Fibroblast of lung (primary cell): ENCODE measurements around the gene ANKH. TPM values are rescaled to one million over a fixed set of nuclear protein-coding genes. Genes with fewer than 3 reads are reported as not detected.

ENCODE experiments used
- DNase-seq, 2 donors: peaks; one replicate each; pipeline versions ENCODE4 v3.0.0 to v3.0.0-alpha.2; 2010; ENCODE audit warnings: low read depth in 2 of 2
- H2AFZ ChIP-seq: 2 replicates; pipeline ENCODE4 v1.5.1; 2012; ENCODE audit warnings: low read length, control low read depth, inconsistent platforms
- H3K27ac ChIP-seq: 2 replicates; pipeline ENCODE4 v1.5.1; 2011; ENCODE audit warnings: low read length, control low read depth; ENCODE audit not compliant: insufficient read depth
- H3K27me3 ChIP-seq: 2 replicates; pipeline ENCODE4 v1.5.1; 2011; ENCODE audit warnings: mild to moderate bottlenecking, low read length; ENCODE audit not compliant: control insufficient read depth, insufficient read depth
- H3K36me3 ChIP-seq: 2 replicates; pipeline ENCODE4 v1.5.1; 2011; ENCODE audit warnings: low read length; ENCODE audit not compliant: control insufficient read depth, insufficient read depth
- H3K4me1 ChIP-seq: 2 replicates; pipeline ENCODE4 v1.5.1; 2011; ENCODE audit warnings: low read length; ENCODE audit not compliant: control insufficient read depth, insufficient read depth; ENCODE audit errors: extremely low read depth
- H3K4me2 ChIP-seq: 2 replicates; pipeline ENCODE4 v1.5.1; 2011; ENCODE audit warnings: low read length, control low read depth; ENCODE audit not compliant: insufficient read depth; ENCODE audit errors: extremely low read depth
- H3K4me3 ChIP-seq, 4 experiments: fragments of 200-600 bp in 1 of 4; sonication (generic) in 1 of 4; replicated peaks in 1 of 4; 2 replicates each; pipeline ENCODE4 v1.5.1; 2011 to 2016; ENCODE audit warnings: low read length in 4 of 4, low read depth in 3 of 4, mild to moderate bottlenecking in 3 of 4, control low read depth in 2 of 4, inconsistent platforms in 1 of 4, mixed read lengths in 1 of 4; ENCODE audit not compliant: insufficient read depth in 1 of 4; ENCODE audit errors: control extremely low read depth in 1 of 4
- H3K79me2 ChIP-seq: 2 replicates; pipeline ENCODE4 v1.5.1; 2012; ENCODE audit warnings: mild to moderate bottlenecking, low read length, inconsistent platforms; ENCODE audit not compliant: control insufficient read depth, insufficient read depth
- H3K9ac ChIP-seq: 2 replicates; pipeline ENCODE4 v1.5.1; 2011; ENCODE audit warnings: mild to moderate bottlenecking, low read length, control low read depth; ENCODE audit not compliant: insufficient read depth
- H3K9me3 ChIP-seq: 2 replicates; pipeline ENCODE4 v1.5.1; 2012; ENCODE audit warnings: low read depth, low read length; ENCODE audit not compliant: control insufficient read depth, insufficient read depth
- H4K20me1 ChIP-seq: 2 replicates; pipeline ENCODE4 v1.5.1; 2011; ENCODE audit warnings: low read length; ENCODE audit not compliant: control insufficient read depth, insufficient read depth; ENCODE audit errors: extremely low read depth
- EZH2 ChIP-seq: IDR thresholded peaks from 2 replicates; pipeline ENCODE4 v1.5.1; 2012; ENCODE audit warnings: low read length, control low read depth, mild to moderate bottlenecking; ENCODE audit errors: missing control alignments
- polyA plus RNA-seq, 2 donors: library from polyadenylated mRNA; depleted of rRNA in 1 of 2; stranded (reverse) in 1 of 2; unstranded in 1 of 2; fragments of >200 nt; gene quantifications; 2 replicates each; pipeline ENCODE4 v1.2.1, GENCODE V29; 2011 to 2012; ENCODE audit warnings: missing spikeins in 1 of 2
- total RNA-seq: library from RNA; depleted of rRNA; stranded (reverse); fragments of >200 nt; gene quantifications from 2 replicates; pipeline ENCODE4 v1.2.1, GENCODE V29; 2014
- TF ChIP-seq, protein P1 (sequence below), 2 donors: IDR thresholded peaks in 1 of 2; conservative IDR thresholded peaks in 1 of 2; 1 replicate in 1 of 2; 2 replicates in 1 of 2; pipeline ENCODE4 v1.5.1; 2011 to 2012; ENCODE audit warnings: low read length in 2 of 2, control low read depth in 1 of 2, inconsistent platforms in 1 of 2, low read depth in 1 of 2, mild to moderate bottlenecking in 1 of 2

ANKH gene
- total and polyA plus RNA-seq, 2 donors (not counting 1 experiment from before 2014, with no cell fraction given): 5.8 to 10.9 TPM

DNA sequence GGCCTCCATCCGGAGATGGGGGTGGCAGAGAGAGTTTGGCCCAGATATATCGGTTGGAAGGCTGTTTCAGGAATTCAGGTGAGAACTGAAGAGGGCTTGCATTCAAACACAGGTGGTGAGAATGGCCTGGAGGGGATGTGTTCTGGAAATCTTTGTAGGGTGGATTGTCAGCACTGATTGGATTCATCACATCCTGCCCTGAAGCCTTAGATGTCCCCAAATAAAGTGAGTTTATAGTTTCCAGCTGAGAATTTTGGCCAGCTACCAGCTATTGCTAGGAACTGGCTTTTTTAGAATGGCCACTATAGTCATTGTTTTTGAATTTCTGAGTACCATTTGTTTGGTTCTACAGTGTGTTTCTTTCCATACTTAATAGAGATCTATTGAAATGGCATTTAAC, 46.1 kb upstream of the ANKH start:
- H3K27ac ChIP-seq: no peak overlapping the region
- no peak overlapping the region for H3K4me3 ChIP-seq
- no peak overlapping the region for H3K9ac ChIP-seq
- no peaks in the 10 kb centered on the region for H3K9me3 ChIP-seq
- H3K79me2 ChIP-seq: no peaks in the 10 kb centered on the region
- no peak overlapping the region for H3K4me2 ChIP-seq
- H3K36me3 ChIP-seq: no peaks in the 10 kb centered on the region
- no peak overlapping the region for H2AFZ ChIP-seq
- TF ChIP-seq, protein P1, sequence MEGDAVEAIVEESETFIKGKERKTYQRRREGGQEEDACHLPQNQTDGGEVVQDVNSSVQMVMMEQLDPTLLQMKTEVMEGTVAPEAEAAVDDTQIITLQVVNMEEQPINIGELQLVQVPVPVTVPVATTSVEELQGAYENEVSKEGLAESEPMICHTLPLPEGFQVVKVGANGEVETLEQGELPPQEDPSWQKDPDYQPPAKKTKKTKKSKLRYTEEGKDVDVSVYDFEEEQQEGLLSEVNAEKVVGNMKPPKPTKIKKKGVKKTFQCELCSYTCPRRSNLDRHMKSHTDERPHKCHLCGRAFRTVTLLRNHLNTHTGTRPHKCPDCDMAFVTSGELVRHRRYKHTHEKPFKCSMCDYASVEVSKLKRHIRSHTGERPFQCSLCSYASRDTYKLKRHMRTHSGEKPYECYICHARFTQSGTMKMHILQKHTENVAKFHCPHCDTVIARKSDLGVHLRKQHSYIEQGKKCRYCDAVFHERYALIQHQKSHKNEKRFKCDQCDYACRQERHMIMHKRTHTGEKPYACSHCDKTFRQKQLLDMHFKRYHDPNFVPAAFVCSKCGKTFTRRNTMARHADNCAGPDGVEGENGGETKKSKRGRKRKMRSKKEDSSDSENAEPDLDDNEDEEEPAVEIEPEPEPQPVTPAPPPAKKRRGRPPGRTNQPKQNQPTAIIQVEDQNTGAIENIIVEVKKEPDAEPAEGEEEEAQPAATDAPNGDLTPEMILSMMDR (conservative IDR thresholded peaks at IDR 0.05 in 1 of 2, IDR thresholded peaks at IDR 0.05 in 1 of 2; ENCODE audit: low read depth in 1 of 2, low read length in 2 of 2): no peak
- no peaks in the 10 kb centered on the region for H3K27me3 ChIP-seq
- DNase-seq: no peak
- no peaks in the 10 kb centered on the region for H4K20me1 ChIP-seq
- no peaks in the 10 kb centered on the region for H3K4me1 ChIP-seq

DNA sequence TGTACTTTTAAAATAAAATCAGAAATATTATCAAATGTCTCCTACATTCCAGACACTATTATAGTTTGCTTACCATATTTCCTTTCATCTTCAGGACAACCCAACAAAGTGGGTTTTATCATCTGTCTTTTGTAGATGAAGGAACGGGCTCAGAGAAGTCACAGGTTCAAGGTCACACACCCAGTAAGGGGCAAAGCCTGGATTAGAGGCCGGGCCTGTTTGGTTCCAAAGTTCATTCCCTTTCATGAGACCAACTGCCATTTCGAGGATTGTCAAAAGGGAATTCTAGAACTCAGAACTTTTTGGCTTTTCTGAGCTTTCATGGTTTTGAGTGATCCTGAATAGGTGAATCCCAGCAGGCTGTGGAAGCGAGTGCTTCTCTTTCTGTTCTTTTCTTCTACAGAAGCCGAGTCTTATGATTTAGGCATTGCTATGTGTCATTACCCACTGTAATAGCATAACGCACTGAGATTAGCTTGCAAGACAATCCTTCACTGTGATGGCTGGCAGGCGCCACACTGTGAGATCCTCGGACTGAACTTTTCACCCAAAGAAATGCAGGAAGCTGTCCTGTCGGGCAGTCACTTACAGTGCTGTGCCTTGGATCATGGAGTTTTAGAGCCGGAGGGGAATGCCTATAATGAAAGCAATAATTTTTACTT, 43.8 kb upstream of the ANKH start:
- H3K36me3 ChIP-seq: no peaks in the 10 kb centered on the region
- H3K9me3 ChIP-seq: no peaks in the 10 kb centered on the region
- H3K27ac ChIP-seq: no peak overlapping the region
- TF ChIP-seq, protein P1 (conservative IDR thresholded peaks at IDR 0.05 in 1 of 2, IDR thresholded peaks at IDR 0.05 in 1 of 2; ENCODE audit: low read depth in 1 of 2, low read length in 2 of 2): no peak
- H3K4me2 ChIP-seq: no peak overlapping the region
- H3K4me1 ChIP-seq: no peaks in the 10 kb centered on the region
- no peaks in the 10 kb centered on the region for H3K27me3 ChIP-seq
- no peak overlapping the region for H3K4me3 ChIP-seq
- DNase-seq: peak; percentile 39 to 86
- H3K9ac ChIP-seq: no peak overlapping the region
- H4K20me1 ChIP-seq: no peaks in the 10 kb centered on the region
- no peak overlapping the region for H2AFZ ChIP-seq
- H3K79me2 ChIP-seq: no peaks in the 10 kb centered on the region

GRCh38 chr5:14914623-14915260, 43.2 kb upstream of the ANKH start:
- Histone ChIP-seq H3K4me2 (no peak overlapping the region), H4K20me1 (no peaks in the 10 kb centered on the region), H3K27ac (no peak overlapping the region), H3K27me3 (no peaks in the 10 kb centered on the region), H3K4me3 (no peak overlapping the region), H2AFZ (no peak overlapping the region), H3K36me3 (no peaks in the 10 kb centered on the region), H3K9ac (no peak overlapping the region), H3K79me2 (no peaks in the 10 kb centered on the region), H3K9me3 (no peaks in the 10 kb centered on the region), H3K4me1 (no peaks in the 10 kb centered on the region)
- TF ChIP-seq EZH2: no peak
- TF ChIP-seq, protein P1 (conservative IDR thresholded peaks at IDR 0.05 in 1 of 2, IDR thresholded peaks at IDR 0.05 in 1 of 2; ENCODE audit: low read depth in 1 of 2, low read length in 2 of 2): no peak
- DNase-seq: peak; percentile 42 to 87
